WTC11 (cell line): ENCODE data around the gene DAPK1.

Experiments
- AR ChIP-seq: fragments of 250-450 bp; sonication (Bioruptor Pico); IDR thresholded peaks from 2 replicates; pipeline ENCODE4 v1.9.0; 2021; ENCODE audit warnings: mild to moderate bottlenecking
- CREB1 ChIP-seq: sonication (generic); formaldehyde crosslinking; IDR thresholded peaks from 2 replicates; pipeline ENCODE4 v1.8.0; 2023; ENCODE audit warnings: mild to moderate bottlenecking, missing genetic modification reagents
- CTCF ChIP-seq: fragments of 200-600 bp; IDR thresholded peaks from 2 replicates; pipeline ENCODE4 v1.8.0; 2022; ENCODE audit warnings: antibody characterized with exemption
- FOXP1 ChIP-seq: sonication (generic); formaldehyde crosslinking; IDR thresholded peaks from 2 replicates; pipeline ENCODE4 v1.8.0; 2022; ENCODE audit warnings: missing genetic modification reagents, mild to moderate bottlenecking, moderate library complexity, borderline replicate concordance
- JAZF1 ChIP-seq: fragments of 250-450 bp; sonication (Bioruptor Pico); IDR thresholded peaks from 2 replicates; pipeline ENCODE4 v1.9.0; 2021; ENCODE audit warnings: moderate library complexity, mild to moderate bottlenecking, inconsistent platforms
- MAX ChIP-seq: sonication (generic); formaldehyde crosslinking; IDR thresholded peaks from 2 replicates; pipeline ENCODE4 v1.8.0; 2022; ENCODE audit warnings: mild to moderate bottlenecking, missing genetic modification reagents
- MLX ChIP-seq: sonication (generic); formaldehyde crosslinking; IDR thresholded peaks from 2 replicates; pipeline ENCODE4 v1.8.1; 2023; ENCODE audit warnings: mild to moderate bottlenecking, missing genetic modification reagents, moderate library complexity
- NR2C2 ChIP-seq: sonication (generic); formaldehyde crosslinking; IDR thresholded peaks from 2 replicates; pipeline ENCODE4 v1.8.0; 2022; ENCODE audit warnings: mild to moderate bottlenecking, missing genetic modification reagents
- SP1 ChIP-seq: sonication (generic); formaldehyde crosslinking; conservative IDR thresholded peaks from 2 replicates; pipeline ENCODE4 v1.8.1; 2022; ENCODE audit warnings: missing genetic modification reagents
- STAT6 ChIP-seq: sonication (generic); formaldehyde crosslinking; conservative IDR thresholded peaks from 2 replicates; pipeline ENCODE4 v1.8.1; 2023; ENCODE audit warnings: mild to moderate bottlenecking, low read depth, missing genetic modification reagents, moderate library complexity
- USF2 ChIP-seq: sonication (generic); formaldehyde crosslinking; IDR thresholded peaks from 2 replicates; pipeline ENCODE4 v1.8.1; 2023; ENCODE audit warnings: mild to moderate bottlenecking, missing genetic modification reagents, moderate library complexity
- ZNF219 ChIP-seq: sonication (generic); formaldehyde crosslinking; IDR thresholded peaks from 2 replicates; pipeline ENCODE4 v1.8.0; 2023; ENCODE audit warnings: missing genetic modification reagents, mild to moderate bottlenecking, borderline replicate concordance

GRCh38 chr9:87586731-87587355 is 89.2 kb downstream of the DAPK1 start:
- TF ChIP-seq FOXP1 (CRISPR knock-in tag) (no peak), CREB1 (CRISPR knock-in tag) (no peak), CTCF (no peak), ZNF219 (CRISPR knock-in tag) (no peak), JAZF1 (CRISPR knock-in tag) (no peak), STAT6 (CRISPR knock-in tag) (no peak), SP1 (CRISPR knock-in tag) (no peak), MAX (CRISPR knock-in tag) (no peak), USF2 (CRISPR knock-in tag) (no peak), NR2C2 (CRISPR knock-in tag) (no peak), AR (no peak), MLX (no peak)
